C4-2B (cell line): ENCODE measurements around the gene NKIRAS2.

Source experiments
- ZFX ChIP-seq: fragments of 450-650 bp; IDR thresholded peaks from 2 replicates; pipeline ENCODE4 v1.6.1; 2017
- TF ChIP-seq, protein P1 (sequence below): fragments of 450-650 bp; conservative IDR thresholded peaks from 2 replicates; pipeline ENCODE4 v1.5.1; 2017; ENCODE audit warnings: mild to moderate bottlenecking

DNA sequence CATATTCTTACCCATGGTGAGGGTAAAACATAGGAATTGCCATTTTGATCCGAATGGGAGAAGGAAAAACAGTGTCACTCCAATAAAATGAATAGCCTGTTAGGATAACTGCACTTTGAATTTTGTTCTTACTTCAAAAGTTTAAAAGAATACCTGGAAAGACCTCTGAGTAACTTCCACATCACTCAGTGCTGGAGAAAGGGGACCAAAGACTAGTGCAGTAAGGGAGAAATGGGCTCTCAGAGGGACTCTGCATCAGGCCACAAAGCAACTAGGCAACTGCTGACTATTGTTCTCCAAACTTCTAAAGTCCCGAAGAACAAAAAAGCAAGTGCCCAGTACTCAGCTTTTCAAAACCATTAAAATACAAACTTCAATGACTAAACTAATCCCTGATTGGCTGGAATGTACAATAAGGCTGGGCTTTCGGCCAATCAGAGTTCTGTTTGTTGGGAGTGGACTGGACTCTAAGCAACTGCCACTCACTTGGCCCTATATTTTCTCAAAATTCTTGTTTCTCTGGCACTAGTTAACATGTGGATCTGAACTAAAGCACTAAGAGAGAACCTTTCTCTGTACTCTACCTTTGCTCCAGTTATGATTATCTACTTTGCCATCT lies 8.9 kb upstream of the NKIRAS2 start:
- TF ChIP-seq, protein P1, sequence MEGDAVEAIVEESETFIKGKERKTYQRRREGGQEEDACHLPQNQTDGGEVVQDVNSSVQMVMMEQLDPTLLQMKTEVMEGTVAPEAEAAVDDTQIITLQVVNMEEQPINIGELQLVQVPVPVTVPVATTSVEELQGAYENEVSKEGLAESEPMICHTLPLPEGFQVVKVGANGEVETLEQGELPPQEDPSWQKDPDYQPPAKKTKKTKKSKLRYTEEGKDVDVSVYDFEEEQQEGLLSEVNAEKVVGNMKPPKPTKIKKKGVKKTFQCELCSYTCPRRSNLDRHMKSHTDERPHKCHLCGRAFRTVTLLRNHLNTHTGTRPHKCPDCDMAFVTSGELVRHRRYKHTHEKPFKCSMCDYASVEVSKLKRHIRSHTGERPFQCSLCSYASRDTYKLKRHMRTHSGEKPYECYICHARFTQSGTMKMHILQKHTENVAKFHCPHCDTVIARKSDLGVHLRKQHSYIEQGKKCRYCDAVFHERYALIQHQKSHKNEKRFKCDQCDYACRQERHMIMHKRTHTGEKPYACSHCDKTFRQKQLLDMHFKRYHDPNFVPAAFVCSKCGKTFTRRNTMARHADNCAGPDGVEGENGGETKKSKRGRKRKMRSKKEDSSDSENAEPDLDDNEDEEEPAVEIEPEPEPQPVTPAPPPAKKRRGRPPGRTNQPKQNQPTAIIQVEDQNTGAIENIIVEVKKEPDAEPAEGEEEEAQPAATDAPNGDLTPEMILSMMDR, result no peak
- TF ChIP-seq ZFX, result no peak
